Activated naive CD4-positive, alpha-beta T cell treated with anti-CD3 and anti-CD28 coated beads for 36 hours (primary cell): ENCODE data around the gene CAMTA1. TPM values are rescaled to one million over a fixed set of nuclear protein-coding genes. Genes with fewer than 3 reads are reported as not detected.
"Not testable (repeated sequence)": the region's sequence is repeated elsewhere in the genome, so short reads cannot be mapped to it uniquely, and the experiment has no call there.

Experiments
- CTCF ChIA-PET: fragments of 350-600 bp; sonication (Branson Sonifier 250); formaldehyde crosslinking; loops from one replicate; lab custom pipeline; 2021; ENCODE audit warnings: antibody characterized with exemption; lab: Charles Lee
- DNase-seq: peaks from one replicate; pipeline ENCODE4 v3.0.0-alpha.2; 2020
- H3K27ac Mint-ChIP-seq: one replicate; pipeline ENCODE4 v1.8.0; 2021; ENCODE audit warnings: mild to moderate bottlenecking, mixed read lengths
- H3K27me3 Mint-ChIP-seq: one replicate; pipeline ENCODE4 v1.8.0; 2021; ENCODE audit warnings: low read depth, mixed read lengths
- H3K36me3 Mint-ChIP-seq: one replicate; pipeline ENCODE4 v1.8.0; 2021; ENCODE audit warnings: low read depth, mixed read lengths
- H3K4me1 Mint-ChIP-seq: one replicate; pipeline ENCODE4 v1.8.0; 2021; ENCODE audit warnings: low read depth, mixed read lengths
- H3K4me3 Mint-ChIP-seq: one replicate; pipeline ENCODE4 v1.8.0; 2021; ENCODE audit warnings: mild to moderate bottlenecking, moderate library complexity, mixed read lengths
- H3K9me3 Mint-ChIP-seq: one replicate; pipeline ENCODE4 v1.8.0; 2021; ENCODE audit warnings: mixed read lengths
- intact Hi-C: fragments of 100-400 bp; cut with micrococcal nuclease; formaldehyde crosslinking; loops from one replicate; pipeline ENCODE4 v1.15.1; 2023
- total RNA-seq, 2 experiments: library from RNA; stranded (reverse); gene quantifications; one replicate each; pipeline ENCODE4 v1.2.3, GENCODE V29; 2021

Gene CAMTA1
- total RNA-seq, 2 experiments from 2014 or later = 61.5 to 70.9 TPM

GRCh38 chr1:7406641-7407543, 621.6 kb downstream of the CAMTA1 start:
- H3K27me3 Mint-ChIP-seq = peaks cover 12% of the 10 kb centered on the region
- intact Hi-C loops = no loop called here
- H3K36me3 Mint-ChIP-seq = no peaks in the 10 kb centered on the region
- no peak for DNase-seq
- no peaks in the 10 kb centered on the region for H3K4me1 Mint-ChIP-seq
- no peak overlapping the region for H3K27ac Mint-ChIP-seq
- CTCF ChIA-PET = no interaction called here
- H3K9me3 Mint-ChIP-seq = no peaks in the 10 kb centered on the region
- H3K4me3 Mint-ChIP-seq = no peak overlapping the region

- no peak for DNase-seq
- Mint-ChIP-seq H3K9me3 (no peaks in the 10 kb centered on the region), H3K27ac (no peak overlapping the region), H3K27me3 (peaks cover 7% of the 10 kb centered on the region), H3K36me3 (no peaks in the 10 kb centered on the region), H3K4me1 (no peaks in the 10 kb centered on the region), H3K4me3 (no peak overlapping the region)
- intact Hi-C loops = no loop called here
- CTCF ChIA-PET = no interaction called here
Measured at GRCh38 chr1:7407544-7407895, 622.3 kb downstream of the CAMTA1 start.

DNA sequence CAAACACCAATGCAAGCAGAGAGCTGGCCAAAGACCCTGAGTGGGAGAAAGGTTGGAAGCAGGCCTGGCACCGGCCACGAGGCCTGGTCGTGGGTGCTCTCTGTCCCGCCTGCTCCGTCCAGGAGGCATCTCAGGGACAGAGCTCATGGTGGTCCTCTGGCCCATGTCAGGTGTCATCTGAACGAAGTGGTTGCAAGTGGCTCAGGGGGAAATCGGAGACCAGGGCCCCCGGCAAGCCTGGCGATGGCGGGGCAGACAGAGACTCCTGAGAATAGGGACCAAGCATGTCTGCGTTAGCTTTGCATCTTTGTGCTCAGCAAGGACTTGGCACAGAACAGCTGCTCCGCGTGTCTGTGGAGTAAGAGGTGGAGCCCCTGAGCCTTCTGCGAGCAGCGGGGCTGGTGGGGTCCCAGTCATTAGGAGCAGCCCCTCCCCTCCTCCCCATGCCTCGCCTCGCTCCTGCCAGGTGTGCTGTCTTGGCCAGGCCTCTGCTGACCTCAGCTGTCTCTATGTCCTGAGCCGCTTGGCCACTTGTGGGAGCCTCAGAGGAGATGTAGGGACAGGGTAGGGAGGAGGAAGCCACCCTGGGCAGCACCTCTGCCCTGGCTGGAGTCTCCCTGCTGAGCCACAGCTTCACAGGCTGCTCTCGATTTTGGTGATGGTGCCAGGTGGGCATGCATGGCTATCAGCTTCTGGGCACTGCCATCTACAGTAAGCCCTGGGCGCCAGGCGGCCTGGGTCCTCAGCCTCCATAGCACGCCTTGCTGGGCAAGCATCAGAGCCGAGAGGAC, 622.9 kb downstream of the CAMTA1 start:
- H3K4me3 Mint-ChIP-seq = no peak overlapping the region
- no peak for DNase-seq
- H3K36me3 Mint-ChIP-seq = no peaks in the 10 kb centered on the region
- CTCF ChIA-PET = no interaction called here
- H3K27me3 Mint-ChIP-seq = peaks cover 6% of the 10 kb centered on the region
- no peak overlapping the region for H3K27ac Mint-ChIP-seq
- H3K4me1 Mint-ChIP-seq = no peaks in the 10 kb centered on the region
- H3K9me3 Mint-ChIP-seq = no peaks in the 10 kb centered on the region
- intact Hi-C loops = no loop called here

- Mint-ChIP-seq H3K27ac (no peak overlapping the region), H3K36me3 (no peaks in the 10 kb centered on the region), H3K9me3 (no peaks in the 10 kb centered on the region), H3K4me3 (no peak overlapping the region), H3K4me1 (no peaks in the 10 kb centered on the region), H3K27me3 (peaks cover 5% of the 10 kb centered on the region)
- CTCF ChIA-PET = no interaction called here
- no peak for DNase-seq
- intact Hi-C loops = no loop called here
Measured at GRCh38 chr1:7408771-7409150, 623.5 kb downstream of the CAMTA1 start.

GRCh38 chr1:7409278-7409677, 624.0 kb downstream of the CAMTA1 start:
- H3K4me3 Mint-ChIP-seq = no peak overlapping the region
- no peaks in the 10 kb centered on the region for H3K4me1 Mint-ChIP-seq
- no peaks in the 10 kb centered on the region for H3K36me3 Mint-ChIP-seq
- peaks cover 1% of the 10 kb centered on the region for H3K27me3 Mint-ChIP-seq
- H3K27ac Mint-ChIP-seq = no peak overlapping the region
- no peaks in the 10 kb centered on the region for H3K9me3 Mint-ChIP-seq
- DNase-seq = no peak
- intact Hi-C loops = no loop called here
- CTCF ChIA-PET = no interaction called here

- H3K36me3 Mint-ChIP-seq = no peaks in the 10 kb centered on the region
- no peaks in the 10 kb centered on the region for H3K4me1 Mint-ChIP-seq
- no peak overlapping the region for H3K27ac Mint-ChIP-seq
- DNase-seq = no peak
- H3K27me3 Mint-ChIP-seq = no peaks in the 10 kb centered on the region
- H3K9me3 Mint-ChIP-seq = no peaks in the 10 kb centered on the region
- H3K4me3 Mint-ChIP-seq = no peak overlapping the region
- intact Hi-C loops = no loop called here
- CTCF ChIA-PET = no interaction called here
Measured at GRCh38 chr1:7410156-7410555, 624.9 kb downstream of the CAMTA1 start.

DNA sequence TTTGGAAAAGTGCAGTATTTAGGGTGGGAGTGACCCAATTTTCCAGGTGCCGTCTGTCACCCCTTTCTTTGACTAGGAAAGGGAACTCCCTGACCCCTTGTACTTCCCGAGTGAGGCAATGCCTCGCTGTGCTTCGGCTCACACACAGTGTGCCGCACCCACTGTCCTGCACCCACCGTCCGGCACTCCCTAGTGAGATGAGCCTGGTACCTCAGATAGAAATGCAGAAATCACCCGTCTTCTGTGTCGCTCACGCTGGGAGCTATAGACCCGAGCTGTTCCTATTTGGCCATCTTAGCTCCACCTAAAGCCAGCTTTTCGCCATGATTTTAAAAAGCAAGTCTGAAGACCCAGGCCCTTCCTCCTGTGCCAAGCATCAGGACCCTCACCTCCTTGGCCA, 632.4 kb downstream of the CAMTA1 start:
- not testable (repeated sequence) for H3K36me3 Mint-ChIP-seq

DNA sequence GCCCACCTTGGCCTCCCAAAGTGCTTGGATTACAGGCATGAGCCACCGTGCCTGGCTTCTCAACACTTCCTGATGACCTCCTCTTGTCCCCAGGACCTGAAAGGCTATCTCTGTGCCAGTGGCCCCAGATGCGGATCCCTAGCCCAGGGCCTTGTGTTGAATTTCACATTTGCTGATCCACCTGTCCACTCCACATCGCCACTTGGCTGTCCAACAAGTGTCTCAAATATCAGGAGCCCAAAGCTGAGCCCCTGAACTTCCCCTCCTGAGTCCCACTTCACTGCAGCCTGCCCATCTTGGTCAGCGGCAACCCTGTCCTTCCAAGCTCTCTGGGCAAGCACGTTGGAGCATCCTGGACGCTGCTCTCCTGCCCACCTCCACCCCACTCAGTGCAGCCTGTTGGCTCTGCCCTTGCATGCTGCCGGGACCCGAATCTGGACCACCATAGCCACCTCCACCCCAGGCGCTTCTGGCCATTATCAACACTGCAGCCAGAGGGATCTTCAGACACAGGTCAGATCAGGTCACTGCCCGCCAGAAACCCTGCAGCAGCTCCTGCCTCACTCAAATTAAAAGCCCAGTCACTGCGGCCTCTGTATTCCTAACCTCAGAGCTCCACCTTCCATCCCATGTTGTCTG, 633.3 kb downstream of the CAMTA1 start:
- peaks cover 6% of the 10 kb centered on the region for H3K9me3 Mint-ChIP-seq
- H3K4me3 Mint-ChIP-seq = no peak overlapping the region
- DNase-seq = no peak
- intact Hi-C loops = no loop called here
- H3K27ac Mint-ChIP-seq = no peak overlapping the region
- peaks cover 4% of the 10 kb centered on the region for H3K27me3 Mint-ChIP-seq
- CTCF ChIA-PET = no interaction called here
- no peaks in the 10 kb centered on the region for H3K4me1 Mint-ChIP-seq
- no peaks in the 10 kb centered on the region for H3K36me3 Mint-ChIP-seq

More for the DNA sequence above, 632.4 kb downstream of the CAMTA1 start:
- intact Hi-C loops, CTCF ChIA-PET, H3K9me3 Mint-ChIP-seq, H3K4me1 Mint-ChIP-seq, H3K4me3 Mint-ChIP-seq, DNase-seq, H3K27me3 Mint-ChIP-seq, H3K27ac Mint-ChIP-seq: not testable (repeated sequence)

DNA sequence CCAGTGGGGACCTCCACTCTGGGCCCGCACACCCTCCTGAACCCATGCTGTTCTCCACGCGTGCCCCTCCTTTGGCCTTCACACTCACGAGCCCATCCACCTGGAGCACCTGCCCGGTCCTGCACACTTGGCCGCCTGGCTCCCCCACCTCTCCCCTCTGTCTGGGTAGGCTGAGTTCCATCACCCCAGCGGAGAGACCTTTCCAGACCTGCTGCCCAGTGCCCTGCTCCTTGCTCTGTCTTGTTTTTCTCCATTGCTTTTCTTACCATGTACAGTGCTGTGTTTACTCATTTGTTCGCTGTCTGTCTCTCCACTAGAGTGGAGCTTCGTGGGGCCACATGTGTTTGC, 634.8 kb downstream of the CAMTA1 start:
- CTCF ChIA-PET = no interaction called here
- no peak for DNase-seq
- no peak overlapping the region for H3K27ac Mint-ChIP-seq
- no peaks in the 10 kb centered on the region for H3K36me3 Mint-ChIP-seq
- no peaks in the 10 kb centered on the region for H3K4me1 Mint-ChIP-seq
- peaks cover 6% of the 10 kb centered on the region for H3K9me3 Mint-ChIP-seq
- intact Hi-C loops = no loop called here
- H3K4me3 Mint-ChIP-seq = no peak overlapping the region
- H3K27me3 Mint-ChIP-seq = peaks cover 4% of the 10 kb centered on the region

GRCh38 chr1:7420470-7421100, 635.3 kb downstream of the CAMTA1 start:
- no peaks in the 10 kb centered on the region for H3K36me3 Mint-ChIP-seq

GRCh38 chr1:7421471-7422075, 636.3 kb downstream of the CAMTA1 start:
- no peaks in the 10 kb centered on the region for H3K4me1 Mint-ChIP-seq
- no peak overlapping the region for H3K27ac Mint-ChIP-seq
- intact Hi-C loops = no loop called here
- peaks cover 4% of the 10 kb centered on the region for H3K27me3 Mint-ChIP-seq
- no peak for DNase-seq
- peaks cover 6% of the 10 kb centered on the region for H3K9me3 Mint-ChIP-seq
- H3K36me3 Mint-ChIP-seq = no peaks in the 10 kb centered on the region
- no peak overlapping the region for H3K4me3 Mint-ChIP-seq
- CTCF ChIA-PET = no interaction called here

More at GRCh38 chr1:7420470-7421100, 635.3 kb downstream of the CAMTA1 start:
- no peak for DNase-seq
- Mint-ChIP-seq H3K9me3 (peaks cover 6% of the 10 kb centered on the region), H3K4me1 (no peaks in the 10 kb centered on the region), H3K4me3 (no peak overlapping the region), H3K27me3 (peaks cover 4% of the 10 kb centered on the region), H3K27ac (no peak overlapping the region)
- intact Hi-C loops = no loop called here
- CTCF ChIA-PET = no interaction called here

DNA sequence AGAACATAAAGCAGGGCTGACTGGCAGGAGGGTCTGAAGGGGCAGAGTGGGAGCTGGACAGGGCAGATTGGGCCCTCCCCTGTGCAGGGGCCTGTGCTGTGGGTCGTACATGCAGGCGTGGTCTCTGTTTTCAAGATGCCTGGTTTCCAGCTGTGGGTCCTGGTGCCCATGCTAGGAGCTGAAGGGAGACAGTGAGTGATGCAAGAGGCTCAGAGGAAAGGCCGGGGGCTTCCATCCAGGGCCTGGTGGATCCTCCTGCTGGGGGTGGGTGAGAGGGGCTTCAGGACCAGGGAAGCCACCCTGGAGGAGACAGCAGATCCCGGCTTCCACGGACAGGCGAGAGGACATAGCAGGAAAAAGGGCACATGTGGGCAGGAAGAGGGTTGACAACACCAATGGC, 636.8 kb downstream of the CAMTA1 start:
- no peak overlapping the region for H3K27ac Mint-ChIP-seq
- H3K36me3 Mint-ChIP-seq = no peaks in the 10 kb centered on the region
- no peak for DNase-seq
- H3K9me3 Mint-ChIP-seq = peaks cover 6% of the 10 kb centered on the region
- intact Hi-C loops = no loop called here
- no peak overlapping the region for H3K4me3 Mint-ChIP-seq
- H3K27me3 Mint-ChIP-seq = peaks cover 4% of the 10 kb centered on the region
- no peaks in the 10 kb centered on the region for H3K4me1 Mint-ChIP-seq
- CTCF ChIA-PET = no interaction called here
